ENCODE data around the gene ESR2.

ESR2 gene

DNA sequence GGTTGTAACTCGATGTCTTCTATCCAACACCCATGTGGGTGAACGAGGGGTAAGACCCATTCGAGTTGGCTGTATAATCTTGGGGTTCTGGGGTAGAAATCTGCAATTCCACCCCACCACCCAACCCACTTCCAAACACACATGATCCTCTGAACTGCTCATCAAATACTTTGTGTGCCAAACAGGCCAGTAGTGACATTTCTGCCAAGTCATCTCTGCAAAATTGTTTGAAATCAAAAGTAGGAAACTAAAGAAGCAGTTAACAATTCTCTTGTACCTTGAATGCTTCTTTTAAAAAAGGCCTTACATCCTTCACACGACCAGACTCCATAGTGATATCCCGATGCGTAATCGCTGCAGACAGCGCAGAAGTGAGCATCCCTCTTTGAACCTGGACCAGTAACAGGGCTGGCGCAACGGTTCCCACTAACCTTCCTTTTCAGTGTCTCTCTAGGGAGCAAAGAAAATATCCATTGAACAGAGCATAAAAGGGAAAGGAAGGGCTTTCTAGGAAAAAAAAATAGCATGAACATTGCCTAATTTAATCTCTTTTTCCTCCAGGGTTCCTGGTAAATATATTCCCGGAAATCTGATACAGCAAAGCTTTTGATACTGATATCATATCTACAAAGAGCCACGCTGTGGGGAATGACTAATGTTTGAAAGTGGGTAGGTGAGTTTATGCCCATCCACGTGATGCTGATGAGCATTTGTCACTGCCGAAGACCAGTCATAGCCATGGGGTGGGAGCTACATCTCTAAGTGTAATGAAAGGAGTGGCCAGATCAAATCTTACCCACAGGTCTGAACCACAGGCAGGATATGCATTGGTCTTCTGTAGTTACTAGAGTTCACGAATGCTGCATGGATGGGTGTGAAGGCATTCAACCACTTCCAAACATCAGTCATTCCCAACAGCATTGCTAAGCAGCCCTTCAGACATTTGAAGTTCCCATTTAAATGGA lies 14.2 kb downstream of the ESR2 start:
- no peak overlapping the region for H3K4me3 ChIP-seq (replicated peaks; ENCODE audit: low read depth, low read length)
- H3K36me3 ChIP-seq (ENCODE audit: control insufficient read depth, insufficient read depth, low read length), result no peaks in the 10 kb centered on the region
- TF ChIP-seq, protein P1, sequence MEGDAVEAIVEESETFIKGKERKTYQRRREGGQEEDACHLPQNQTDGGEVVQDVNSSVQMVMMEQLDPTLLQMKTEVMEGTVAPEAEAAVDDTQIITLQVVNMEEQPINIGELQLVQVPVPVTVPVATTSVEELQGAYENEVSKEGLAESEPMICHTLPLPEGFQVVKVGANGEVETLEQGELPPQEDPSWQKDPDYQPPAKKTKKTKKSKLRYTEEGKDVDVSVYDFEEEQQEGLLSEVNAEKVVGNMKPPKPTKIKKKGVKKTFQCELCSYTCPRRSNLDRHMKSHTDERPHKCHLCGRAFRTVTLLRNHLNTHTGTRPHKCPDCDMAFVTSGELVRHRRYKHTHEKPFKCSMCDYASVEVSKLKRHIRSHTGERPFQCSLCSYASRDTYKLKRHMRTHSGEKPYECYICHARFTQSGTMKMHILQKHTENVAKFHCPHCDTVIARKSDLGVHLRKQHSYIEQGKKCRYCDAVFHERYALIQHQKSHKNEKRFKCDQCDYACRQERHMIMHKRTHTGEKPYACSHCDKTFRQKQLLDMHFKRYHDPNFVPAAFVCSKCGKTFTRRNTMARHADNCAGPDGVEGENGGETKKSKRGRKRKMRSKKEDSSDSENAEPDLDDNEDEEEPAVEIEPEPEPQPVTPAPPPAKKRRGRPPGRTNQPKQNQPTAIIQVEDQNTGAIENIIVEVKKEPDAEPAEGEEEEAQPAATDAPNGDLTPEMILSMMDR (IDR thresholded peaks at IDR 0.05; ENCODE audit: insufficient read depth, low read length, poor library complexity, severe bottlenecking), result no peak
- DNase-seq (ENCODE audit: extremely low read depth, insufficient read length), result no peak
- no peaks in the 10 kb centered on the region for H3K27me3 ChIP-seq (replicated peaks; ENCODE audit: control insufficient read depth, insufficient read depth, low read length)

DNA sequence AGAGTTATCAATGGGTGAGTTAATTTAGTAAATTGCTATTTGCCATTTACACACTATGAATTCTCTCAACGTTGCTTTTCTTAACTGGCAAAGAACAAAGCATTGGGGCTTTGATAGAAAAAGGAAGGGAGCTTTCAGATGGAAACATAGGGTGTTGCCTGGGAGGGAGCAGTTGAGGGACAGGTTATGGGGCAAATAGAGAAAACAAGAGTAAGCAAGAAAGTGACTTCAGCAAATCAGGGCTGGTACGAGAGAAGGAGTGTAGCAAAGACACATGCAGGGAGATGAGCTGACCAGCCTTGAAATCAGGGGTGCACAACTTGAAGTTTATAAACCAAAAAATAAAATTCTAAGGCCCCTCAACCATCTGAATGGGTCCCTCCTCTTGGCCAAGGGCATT lies 15.7 kb downstream of the ESR2 start:
- DNase-seq (ENCODE audit: extremely low read depth, insufficient read length), result no peak
- Histone ChIP-seq H3K36me3 (ENCODE audit: control insufficient read depth, insufficient read depth, low read length) (no peaks in the 10 kb centered on the region), H3K4me3 (replicated peaks; ENCODE audit: low read depth, low read length) (no peak overlapping the region), H3K27me3 (replicated peaks; ENCODE audit: control insufficient read depth, insufficient read depth, low read length) (no peaks in the 10 kb centered on the region)
- TF ChIP-seq, protein P1 (IDR thresholded peaks at IDR 0.05; ENCODE audit: insufficient read depth, low read length, poor library complexity, severe bottlenecking), result no peak

DNA sequence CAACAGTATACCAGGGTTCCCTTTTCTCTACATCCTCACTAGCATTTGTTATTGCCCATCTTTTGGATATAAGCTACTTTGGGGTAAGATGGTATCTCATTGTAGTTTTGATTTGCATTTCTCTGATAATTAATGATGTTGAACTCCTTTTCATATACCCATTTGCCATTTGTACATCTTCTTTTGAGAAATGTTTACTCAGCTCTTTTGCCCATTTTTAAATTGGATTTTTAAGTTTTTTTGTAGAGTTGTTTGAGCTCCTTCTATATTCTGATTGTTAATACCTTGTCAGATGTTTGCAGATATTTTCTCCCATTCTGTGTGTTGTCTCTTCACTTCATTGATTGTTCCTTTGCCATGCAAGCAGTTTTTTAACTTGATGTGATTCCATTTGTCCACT lies 22.2 kb downstream of the ESR2 start:
- TF ChIP-seq, protein P1 (IDR thresholded peaks at IDR 0.05; ENCODE audit: insufficient read depth, low read length, poor library complexity, severe bottlenecking), result no peak
- Histone ChIP-seq H3K36me3 (ENCODE audit: control insufficient read depth, insufficient read depth, low read length) (no peaks in the 10 kb centered on the region), H3K4me3 (replicated peaks; ENCODE audit: low read depth, low read length) (no peak overlapping the region), H3K27me3 (replicated peaks; ENCODE audit: control insufficient read depth, insufficient read depth, low read length) (no peaks in the 10 kb centered on the region)
- DNase-seq (ENCODE audit: extremely low read depth, insufficient read length), result no peak

DNA sequence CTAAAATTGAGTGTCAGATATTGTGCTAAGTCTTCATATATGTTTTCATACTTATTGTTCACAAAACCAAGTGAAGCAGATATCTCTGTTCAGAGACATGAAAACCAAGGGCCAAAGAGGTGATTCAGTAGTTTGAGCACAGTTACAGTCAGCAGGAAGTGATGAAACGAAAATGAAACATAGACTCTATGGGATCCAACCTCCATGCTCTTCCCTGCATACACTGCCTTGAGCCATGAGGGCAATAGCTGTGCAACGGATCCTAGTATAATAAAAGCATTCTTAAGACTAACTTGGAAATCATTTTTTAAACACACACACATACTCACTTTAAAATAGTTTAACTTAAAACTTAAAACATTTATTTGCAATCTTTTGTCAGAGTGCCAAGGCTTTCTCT lies 27.9 kb downstream of the ESR2 start:
- TF ChIP-seq, protein P1 (IDR thresholded peaks at IDR 0.05; ENCODE audit: insufficient read depth, low read length, poor library complexity, severe bottlenecking), result no peak
- no peaks in the 10 kb centered on the region for H3K27me3 ChIP-seq (replicated peaks; ENCODE audit: control insufficient read depth, insufficient read depth, low read length)
- DNase-seq (ENCODE audit: extremely low read depth, insufficient read length), result no peak
- H3K36me3 ChIP-seq (ENCODE audit: control insufficient read depth, insufficient read depth, low read length), result no peaks in the 10 kb centered on the region
- no peak overlapping the region for H3K4me3 ChIP-seq (replicated peaks; ENCODE audit: low read depth, low read length)

DNA sequence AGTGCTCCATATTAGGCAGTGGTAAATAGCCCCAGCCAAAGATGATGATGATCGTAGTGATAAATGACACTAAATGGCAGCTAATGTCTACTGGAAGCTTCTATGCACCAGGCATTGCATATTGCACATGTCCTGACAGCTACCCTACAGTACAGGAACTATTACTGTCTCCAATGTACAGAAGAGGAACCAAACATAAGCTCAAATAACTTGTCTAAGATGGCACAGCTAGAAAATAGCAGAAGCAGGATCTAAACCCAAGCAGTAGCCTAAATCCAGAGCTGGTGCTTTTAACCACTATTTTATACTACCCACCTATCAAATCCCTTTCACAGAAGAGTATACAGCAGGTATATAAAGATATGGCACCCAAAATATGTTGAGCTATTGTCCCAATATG lies 28.9 kb downstream of the ESR2 start:
- Histone ChIP-seq H3K36me3 (ENCODE audit: control insufficient read depth, insufficient read depth, low read length) (no peaks in the 10 kb centered on the region), H3K4me3 (replicated peaks; ENCODE audit: low read depth, low read length) (no peak overlapping the region), H3K27me3 (replicated peaks; ENCODE audit: control insufficient read depth, insufficient read depth, low read length) (no peaks in the 10 kb centered on the region)
- TF ChIP-seq, protein P1 (IDR thresholded peaks at IDR 0.05; ENCODE audit: insufficient read depth, low read length, poor library complexity, severe bottlenecking), result no peak
- no peak for DNase-seq (ENCODE audit: extremely low read depth, insufficient read length)

All from GM06990 (cell line).